ENCODE results near the gene KCNH6. TPM values are rescaled to one million over a fixed set of nuclear protein-coding genes. Genes with fewer than 3 reads are reported as not detected.

The KCNH6 gene
- total and polyA plus RNA-seq, 4 donors = 0.09 TPM; not detected in 3

- Histone ChIP-seq H3K4me1 (ENCODE audit: control insufficient read depth in 4 of 4, insufficient read depth in 4 of 4, low read length in 3 of 4) (peaks cover 10 to 34% (median 23%) of the 10 kb centered on the region in 4 donors), H3K36me3 (ENCODE audit: control insufficient read depth in 4 of 4, insufficient read depth in 3 of 4, low read depth in 1 of 4, low read length in 3 of 4) (no peaks in the 10 kb centered on the region), H3K9ac (ENCODE audit: low read depth in 1 of 2, low read length in 2 of 2) (no peak overlapping the region), H3K27me3 (ENCODE audit: control insufficient read depth in 4 of 4, insufficient read depth in 4 of 4, low read length in 3 of 4) (no peaks in the 10 kb centered on the region), H3K9me3 (ENCODE audit: control insufficient read depth in 4 of 4, low read length in 3 of 4) (no peaks in the 10 kb centered on the region), H3K4me3 (ENCODE audit: low read depth in 1 of 3, low read length in 3 of 3) (no peak overlapping the region), H3K27ac (ENCODE audit: low read depth in 1 of 2, low read length in 2 of 2) (no peak overlapping the region)
- no peak for DNase-seq (ENCODE audit: low spot score)
- WGBS = 76% methylated on average over 8 of the region's 8 CpGs
- TF ChIP-seq ATF3 (IDR thresholded peaks at IDR 0.05) (no peak), SP1 (IDR thresholded peaks at IDR 0.05) (no peak), ZBTB33 (IDR thresholded peaks at IDR 0.05) (no peak), JUND (IDR thresholded peaks at IDR 0.05) (no peak), EGR1 (IDR thresholded peaks at IDR 0.05; ENCODE audit: low read depth in 2 of 2) (no peak), MAX (IDR thresholded peaks at IDR 0.05) (no peak), GABPA (IDR thresholded peaks at IDR 0.05 in 1 of 2, conservative IDR thresholded peaks at IDR 0.05 in 1 of 2) (no peak), HNF4A (conservative IDR thresholded peaks at IDR 0.05) (no peak), NR2F2 (IDR thresholded peaks at IDR 0.05) (no peak), HNF4G (IDR thresholded peaks at IDR 0.05) (no peak), FOXA1 (IDR thresholded peaks at IDR 0.05) (no peak), RXRA (IDR thresholded peaks at IDR 0.05) (no peak), YY1 (IDR thresholded peaks at IDR 0.05) (no peak)
Observed at GRCh38 chr17:63517825-63518534, 5.2 kb upstream of the KCNH6 start.

GRCh38 chr17:63519116-63519881, 3.9 kb upstream of the KCNH6 start:
- Histone ChIP-seq H3K27ac (ENCODE audit: low read depth in 1 of 2, low read length in 2 of 2) (no peak overlapping the region), H3K36me3 (ENCODE audit: control insufficient read depth in 4 of 4, insufficient read depth in 3 of 4, low read depth in 1 of 4, low read length in 3 of 4) (no peaks in the 10 kb centered on the region), H3K4me1 (ENCODE audit: control insufficient read depth in 4 of 4, insufficient read depth in 4 of 4, low read length in 3 of 4) (peaks cover 10 to 37% (median 23%) of the 10 kb centered on the region in 4 donors), H3K27me3 (ENCODE audit: control insufficient read depth in 4 of 4, insufficient read depth in 4 of 4, low read length in 3 of 4) (peaks cover 0 to 5% (median 3%) of the 10 kb centered on the region in 4 donors), H3K9ac (ENCODE audit: low read depth in 1 of 2, low read length in 2 of 2) (no peak overlapping the region), H3K9me3 (ENCODE audit: control insufficient read depth in 4 of 4, low read length in 3 of 4) (no peaks in the 10 kb centered on the region), H3K4me3 (ENCODE audit: low read depth in 1 of 3, low read length in 3 of 3) (no peak overlapping the region)
- no peak for TF ChIP-seq FOXA1 (IDR thresholded peaks at IDR 0.05)
- DNase-seq (ENCODE audit: low spot score) = no peak
- WGBS = 90% methylated on average over 1 of the region's 1 CpG
